Activated T-cell treated with anti-CD3 and anti-CD28 coated beads, Interleukin-2, amount 50 U/mL, for 24 hours (primary cell): ENCODE measurements around the gene ABCB8.

Experiments used
- DNase-seq: peaks from one replicate; pipeline ENCODE4 v3.0.0-alpha.2; 2020
- H3K27ac Mint-ChIP-seq: 2 replicates; pipeline ENCODE4 v1.8.0; 2020; ENCODE audit warnings: mild to moderate bottlenecking, mixed read lengths
- H3K27me3 Mint-ChIP-seq: 2 replicates; pipeline ENCODE4 v1.8.0; 2020; ENCODE audit warnings: mixed read lengths
- H3K36me3 Mint-ChIP-seq: 2 replicates; pipeline ENCODE4 v1.8.0; 2020; ENCODE audit warnings: low read depth, mixed read lengths
- H3K4me1 Mint-ChIP-seq: 2 replicates; pipeline ENCODE4 v1.8.0; 2020; ENCODE audit warnings: low read depth, mixed read lengths
- H3K4me3 Mint-ChIP-seq: 2 replicates; pipeline ENCODE4 v1.8.0; 2020; ENCODE audit warnings: mild to moderate bottlenecking, moderate library complexity, mixed read lengths
- H3K9me3 Mint-ChIP-seq: 2 replicates; pipeline ENCODE4 v1.8.0; 2020; ENCODE audit warnings: mixed read lengths

The ABCB8 gene

DNA sequence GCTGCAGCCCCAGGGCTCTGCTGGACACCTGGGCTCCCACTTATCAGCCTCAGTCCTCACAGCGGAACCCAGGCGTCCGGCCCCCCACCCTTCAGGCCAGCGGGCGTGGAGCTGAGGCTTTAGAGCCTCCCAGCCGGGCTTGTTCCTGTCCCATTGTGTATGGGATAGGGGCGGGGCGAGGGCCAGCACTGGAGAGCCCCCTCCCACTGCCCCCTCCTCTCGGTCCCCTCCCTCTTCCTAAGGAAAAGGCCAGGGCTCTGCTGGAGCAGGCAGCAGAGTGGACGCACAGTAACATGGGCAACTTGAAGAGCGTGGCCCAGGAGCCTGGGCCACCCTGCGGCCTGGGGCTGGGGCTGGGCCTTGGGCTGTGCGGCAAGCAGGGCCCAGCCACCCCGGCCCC, 34.7 kb upstream of the ABCB8 start:
- DNase-seq, result no peak
- no peak overlapping the region for H3K4me3 Mint-ChIP-seq
- H3K9me3 Mint-ChIP-seq, result peaks cover 19% of the 10 kb centered on the region
- peaks cover 32% of the 10 kb centered on the region for H3K4me1 Mint-ChIP-seq
- no peaks in the 10 kb centered on the region for H3K27me3 Mint-ChIP-seq
- H3K27ac Mint-ChIP-seq, result no peak overlapping the region
- H3K36me3 Mint-ChIP-seq, result no peaks in the 10 kb centered on the region

DNA sequence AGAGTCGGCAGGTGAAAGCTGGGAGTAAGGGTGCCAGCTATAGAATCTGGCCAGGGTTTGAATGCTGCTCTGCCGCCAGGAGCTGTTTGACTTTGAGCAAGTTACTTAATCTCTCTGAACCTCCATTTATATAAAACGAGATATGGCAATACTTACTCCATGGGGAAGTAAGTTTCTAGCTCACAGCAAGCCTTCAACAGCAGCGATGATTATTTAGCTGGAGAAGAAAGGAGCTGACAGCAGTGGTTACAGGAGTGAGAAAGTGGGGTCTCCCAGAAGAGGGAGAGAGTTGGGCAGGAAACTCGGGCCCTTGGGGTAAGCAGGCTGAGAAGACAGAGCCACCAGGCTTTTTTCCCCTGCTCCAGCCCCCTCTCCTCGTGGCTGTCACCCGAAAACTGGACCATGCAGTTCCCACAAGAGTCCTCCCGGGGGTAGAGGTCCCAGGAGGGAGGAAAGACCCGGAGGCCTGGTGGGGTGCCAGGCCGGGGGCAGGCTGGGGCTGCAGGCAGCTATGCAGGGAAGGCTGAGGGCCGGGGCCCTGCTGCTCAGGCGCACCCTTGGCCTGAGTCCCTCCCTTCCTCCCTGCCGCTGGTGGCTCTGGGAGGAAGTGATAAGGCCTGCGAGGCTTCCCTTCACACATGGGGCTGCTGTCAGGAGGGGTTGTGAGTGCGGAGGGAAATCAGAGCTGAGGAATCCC, 34.0 kb upstream of the ABCB8 start:
- Mint-ChIP-seq H3K27me3 (no peaks in the 10 kb centered on the region), H3K27ac (peak overlapping the region; percentile 59), H3K4me3 (peak overlapping the region; percentile 25), H3K4me1 (peaks cover 30% of the 10 kb centered on the region), H3K36me3 (no peaks in the 10 kb centered on the region), H3K9me3 (peaks cover 19% of the 10 kb centered on the region)
- DNase-seq, result peak; percentile 69

DNA sequence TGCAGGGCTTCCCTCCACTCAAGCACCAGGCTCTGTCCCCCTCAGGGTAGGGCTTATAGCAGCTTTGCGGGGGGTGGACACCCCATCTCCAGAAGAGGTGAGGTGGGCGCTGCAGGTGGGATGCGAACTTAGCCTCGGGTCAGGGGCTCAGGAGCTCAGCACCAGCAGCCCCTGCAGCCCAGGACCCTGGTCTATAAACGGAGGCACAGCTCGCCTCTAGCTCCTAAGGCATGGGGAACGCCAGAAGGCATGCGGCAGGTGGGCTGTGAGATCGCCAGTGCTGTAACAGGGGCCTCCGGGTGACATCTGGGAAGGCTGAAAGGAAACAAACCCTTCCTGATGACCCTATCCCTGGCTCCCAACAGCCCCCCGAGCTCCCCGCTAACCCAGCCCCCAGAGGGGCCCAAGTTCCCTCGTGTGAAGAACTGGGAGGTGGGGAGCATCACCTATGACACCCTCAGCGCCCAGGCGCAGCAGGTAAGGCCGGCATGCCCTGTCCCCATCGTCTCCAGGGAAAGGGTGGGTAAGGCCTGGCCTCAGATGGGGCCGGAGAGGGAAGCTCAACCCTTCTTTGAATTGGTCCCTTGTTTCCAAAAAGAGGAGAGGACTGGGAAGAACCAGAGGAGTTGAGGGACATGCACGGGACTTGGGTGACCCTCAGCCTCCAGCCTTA, 33.3 kb upstream of the ABCB8 start:
- H3K4me1 Mint-ChIP-seq, result peaks cover 30% of the 10 kb centered on the region
- H3K4me3 Mint-ChIP-seq, result peak overlapping the region; percentile 25
- no peaks in the 10 kb centered on the region for H3K36me3 Mint-ChIP-seq
- H3K27ac Mint-ChIP-seq, result no peak overlapping the region
- DNase-seq, result no peak
- H3K27me3 Mint-ChIP-seq, result no peaks in the 10 kb centered on the region
- peaks cover 15% of the 10 kb centered on the region for H3K9me3 Mint-ChIP-seq

DNA sequence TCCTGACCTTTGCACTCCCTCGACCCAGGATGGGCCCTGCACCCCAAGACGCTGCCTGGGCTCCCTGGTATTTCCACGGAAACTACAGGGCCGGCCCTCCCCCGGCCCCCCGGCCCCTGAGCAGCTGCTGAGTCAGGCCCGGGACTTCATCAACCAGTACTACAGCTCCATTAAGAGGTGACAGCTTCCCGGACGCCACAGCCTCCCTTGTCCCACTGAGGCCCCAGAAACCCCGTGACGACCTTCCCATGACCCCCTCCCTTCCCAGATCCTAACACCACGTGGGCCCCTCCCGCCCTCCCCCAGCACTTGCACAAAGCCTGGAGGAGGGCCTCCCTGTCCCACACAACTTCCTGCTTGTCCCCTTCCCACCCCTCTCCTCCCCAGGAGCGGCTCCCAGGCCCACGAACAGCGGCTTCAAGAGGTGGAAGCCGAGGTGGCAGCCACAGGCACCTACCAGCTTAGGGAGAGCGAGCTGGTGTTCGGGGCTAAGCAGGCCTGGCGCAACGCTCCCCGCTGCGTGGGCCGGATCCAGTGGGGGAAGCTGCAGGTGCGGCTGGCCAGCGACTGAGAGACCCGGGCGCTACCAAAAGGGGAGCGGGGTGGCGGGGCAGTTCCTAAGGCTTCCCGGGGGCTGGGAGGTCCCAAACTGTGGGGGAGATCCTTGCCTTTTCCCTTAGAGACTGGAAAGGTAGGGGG, 31.7 kb upstream of the ABCB8 start:
- no peak for DNase-seq
- H3K36me3 Mint-ChIP-seq, result no peaks in the 10 kb centered on the region
- no peaks in the 10 kb centered on the region for H3K27me3 Mint-ChIP-seq
- peaks cover 30% of the 10 kb centered on the region for H3K4me1 Mint-ChIP-seq
- H3K4me3 Mint-ChIP-seq, result no peak overlapping the region
- no peaks in the 10 kb centered on the region for H3K9me3 Mint-ChIP-seq
- no peak overlapping the region for H3K27ac Mint-ChIP-seq

DNA sequence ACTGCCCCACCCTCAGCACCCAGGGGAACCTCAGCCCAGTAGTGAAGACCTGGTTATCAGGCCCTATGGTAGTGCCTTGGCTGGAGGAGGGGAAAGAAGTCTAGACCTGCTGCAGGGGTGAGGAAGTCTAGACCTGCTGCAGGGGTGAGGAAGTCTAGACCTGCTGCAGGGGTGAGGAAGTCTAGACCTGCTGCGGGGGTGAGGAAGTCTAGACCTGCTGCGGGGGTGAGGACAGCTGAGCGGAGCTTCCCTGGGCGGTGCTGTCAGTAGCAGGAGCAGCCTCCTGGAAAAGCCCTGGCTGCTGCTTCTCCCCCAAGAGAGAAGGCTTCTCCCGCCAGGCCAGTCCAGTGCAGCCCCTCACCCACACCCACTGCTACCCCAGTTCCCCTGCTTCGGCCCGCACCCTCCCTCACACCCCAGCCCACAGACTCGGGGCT, 31.2 kb upstream of the ABCB8 start:
- no peak overlapping the region for H3K4me3 Mint-ChIP-seq
- peaks cover 30% of the 10 kb centered on the region for H3K4me1 Mint-ChIP-seq
- H3K27ac Mint-ChIP-seq, result no peak overlapping the region

DNA sequence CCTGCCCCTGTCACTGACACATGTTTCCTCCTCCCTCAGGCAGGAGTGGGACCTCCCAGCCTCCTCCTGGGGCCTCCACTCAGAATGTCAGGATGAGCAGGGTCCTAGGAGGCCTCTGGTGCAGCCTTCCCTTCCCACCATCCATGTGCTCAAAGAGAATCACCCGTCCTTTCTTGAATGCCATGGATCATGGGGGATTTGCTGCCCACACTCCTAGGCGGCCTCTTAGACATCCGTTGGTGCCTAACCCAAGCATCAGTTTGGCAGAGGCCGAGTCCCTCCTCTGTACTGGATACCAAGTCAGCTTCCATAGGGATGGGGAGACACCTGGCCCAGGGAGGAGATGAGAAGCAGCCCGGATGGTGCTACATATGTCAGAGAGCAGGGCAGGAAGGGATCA, 30.4 kb upstream of the ABCB8 start:
- peaks cover 2% of the 10 kb centered on the region for H3K36me3 Mint-ChIP-seq
- H3K9me3 Mint-ChIP-seq, result no peaks in the 10 kb centered on the region
- H3K4me1 Mint-ChIP-seq, result peaks cover 30% of the 10 kb centered on the region
- H3K27ac Mint-ChIP-seq, result no peak overlapping the region
- H3K27me3 Mint-ChIP-seq, result no peaks in the 10 kb centered on the region
- no peak for DNase-seq
- no peak overlapping the region for H3K4me3 Mint-ChIP-seq

More for the DNA sequence above, 31.2 kb upstream of the ABCB8 start:
- no peak for DNase-seq
- H3K36me3 Mint-ChIP-seq, result peaks cover 2% of the 10 kb centered on the region
- H3K9me3 Mint-ChIP-seq, result no peaks in the 10 kb centered on the region
- H3K27me3 Mint-ChIP-seq, result no peaks in the 10 kb centered on the region

DNA sequence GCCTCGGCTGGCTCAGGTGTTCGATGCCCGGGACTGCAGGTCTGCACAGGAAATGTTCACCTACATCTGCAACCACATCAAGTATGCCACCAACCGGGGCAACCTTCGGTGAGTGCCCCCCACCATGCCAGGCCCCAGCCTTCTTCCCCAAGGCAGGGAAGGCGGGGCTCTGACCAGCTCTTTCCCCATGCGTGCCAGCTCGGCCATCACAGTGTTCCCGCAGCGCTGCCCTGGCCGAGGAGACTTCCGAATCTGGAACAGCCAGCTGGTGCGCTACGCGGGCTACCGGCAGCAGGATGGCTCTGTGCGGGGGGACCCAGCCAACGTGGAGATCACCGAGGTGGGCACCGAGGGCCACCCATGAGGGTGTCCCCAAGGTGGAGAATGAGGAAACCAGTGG, 29.9 kb upstream of the ABCB8 start:
- no peaks in the 10 kb centered on the region for H3K9me3 Mint-ChIP-seq
- peaks cover 30% of the 10 kb centered on the region for H3K4me1 Mint-ChIP-seq
- DNase-seq, result no peak
- H3K27me3 Mint-ChIP-seq, result no peaks in the 10 kb centered on the region
- H3K27ac Mint-ChIP-seq, result no peak overlapping the region
- no peak overlapping the region for H3K4me3 Mint-ChIP-seq
- peaks cover 2% of the 10 kb centered on the region for H3K36me3 Mint-ChIP-seq

DNA sequence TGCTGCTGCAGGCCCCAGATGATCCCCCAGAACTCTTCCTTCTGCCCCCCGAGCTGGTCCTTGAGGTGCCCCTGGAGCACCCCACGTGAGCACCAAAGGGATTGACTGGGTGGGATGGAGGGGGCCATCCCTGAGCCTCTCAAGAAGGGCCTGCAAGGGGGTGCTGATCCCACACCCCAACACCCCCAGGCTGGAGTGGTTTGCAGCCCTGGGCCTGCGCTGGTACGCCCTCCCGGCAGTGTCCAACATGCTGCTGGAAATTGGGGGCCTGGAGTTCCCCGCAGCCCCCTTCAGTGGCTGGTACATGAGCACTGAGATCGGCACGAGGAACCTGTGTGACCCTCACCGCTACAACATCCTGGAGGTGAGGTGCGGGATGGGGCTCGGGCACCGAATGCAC, 29.2 kb upstream of the ABCB8 start:
- Mint-ChIP-seq H3K27ac (no peak overlapping the region), H3K9me3 (no peaks in the 10 kb centered on the region), H3K4me1 (peaks cover 28% of the 10 kb centered on the region), H3K27me3 (no peaks in the 10 kb centered on the region), H3K4me3 (no peak overlapping the region), H3K36me3 (peaks cover 2% of the 10 kb centered on the region)
- no peak for DNase-seq

DNA sequence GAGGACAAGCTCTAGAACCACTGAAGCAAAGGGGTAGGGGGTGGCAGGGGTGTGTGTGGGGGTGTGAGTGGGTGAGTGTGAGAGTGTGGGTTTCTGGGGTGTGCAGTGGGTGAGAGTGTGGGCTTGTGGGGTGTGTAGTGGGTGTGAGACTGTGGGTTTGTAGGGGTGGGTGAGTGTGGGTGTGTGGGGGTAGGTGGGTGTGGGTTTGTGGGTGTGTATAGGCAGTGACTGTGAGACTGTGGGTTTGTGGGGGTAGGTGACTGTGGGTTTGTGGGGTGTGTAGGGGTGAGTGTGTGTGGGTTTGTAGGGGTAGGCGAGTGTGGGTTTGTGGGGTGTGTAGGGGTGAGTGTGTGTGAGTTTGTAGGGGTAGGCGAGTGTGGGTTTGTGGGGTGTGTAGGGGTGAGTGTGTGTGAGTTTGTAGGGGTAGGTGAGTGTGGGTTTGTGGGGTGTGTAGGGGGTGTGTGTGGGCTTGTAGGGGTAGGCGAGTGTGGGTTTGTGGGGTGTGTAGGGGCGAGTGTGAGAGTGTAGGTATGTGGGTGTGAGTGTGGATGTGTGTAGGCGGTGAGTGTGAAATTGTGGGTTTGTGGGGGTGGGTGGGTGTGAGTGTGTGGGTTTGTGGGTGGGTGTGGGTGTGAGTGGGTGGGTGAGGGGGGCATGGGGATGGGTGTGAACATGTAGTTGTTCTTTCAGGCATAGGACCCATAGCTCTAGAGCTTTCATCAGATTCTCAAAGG, 28.6 kb upstream of the ABCB8 start:
- Mint-ChIP-seq H3K4me3 (no peak overlapping the region), H3K27ac (no peak overlapping the region), H3K27me3 (no peaks in the 10 kb centered on the region), H3K4me1 (peaks cover 24% of the 10 kb centered on the region), H3K9me3 (no peaks in the 10 kb centered on the region), H3K36me3 (peaks cover 2% of the 10 kb centered on the region)
- DNase-seq, result no peak

DNA sequence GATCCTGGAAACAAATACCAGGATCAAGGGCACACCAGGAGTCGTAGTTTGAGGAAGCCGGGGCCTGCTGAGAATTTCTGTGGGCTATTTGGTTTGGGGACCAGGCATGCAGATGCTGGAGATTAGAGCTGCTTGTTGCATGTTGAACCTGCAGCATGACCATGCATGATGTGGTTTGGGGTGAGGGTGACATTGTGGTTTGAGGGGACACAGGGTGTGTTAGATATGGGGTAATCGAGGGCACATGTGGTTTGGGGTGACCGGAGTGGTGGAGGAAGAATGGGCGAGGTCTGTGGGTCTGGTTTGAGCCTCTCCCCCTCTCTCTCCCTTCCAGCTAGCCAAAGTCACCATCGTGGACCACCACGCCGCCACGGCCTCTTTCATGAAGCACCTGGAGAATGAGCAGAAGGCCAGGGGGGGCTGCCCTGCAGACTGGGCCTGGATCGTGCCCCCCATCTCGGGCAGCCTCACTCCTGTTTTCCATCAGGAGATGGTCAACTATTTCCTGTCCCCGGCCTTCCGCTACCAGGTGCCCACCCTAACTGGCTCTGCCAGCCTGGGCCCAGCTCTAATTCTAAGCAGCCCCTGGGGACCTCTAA, 27.3 kb upstream of the ABCB8 start:
- Mint-ChIP-seq H3K36me3 (peaks cover 2% of the 10 kb centered on the region), H3K4me1 (peaks cover 22% of the 10 kb centered on the region), H3K27me3 (no peaks in the 10 kb centered on the region), H3K27ac (no peak overlapping the region), H3K4me3 (no peak overlapping the region), H3K9me3 (no peaks in the 10 kb centered on the region)
- no peak for DNase-seq

DNA sequence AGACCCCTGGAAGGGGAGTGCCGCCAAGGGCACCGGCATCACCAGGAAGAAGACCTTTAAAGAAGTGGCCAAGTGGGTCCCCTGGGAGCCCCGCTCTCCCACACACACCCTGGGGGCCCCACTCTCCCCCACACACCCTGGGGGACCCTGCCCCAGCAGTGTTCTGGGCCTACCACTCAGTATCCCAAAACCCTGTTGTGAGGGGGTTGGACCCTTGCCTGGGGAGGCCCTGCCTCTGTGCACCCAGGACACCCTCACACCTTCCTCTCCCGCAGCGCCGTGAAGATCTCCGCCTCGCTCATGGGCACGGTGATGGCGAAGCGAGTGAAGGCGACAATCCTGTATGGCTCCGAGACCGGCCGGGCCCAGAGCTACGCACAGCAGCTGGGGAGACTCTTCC, 26.7 kb upstream of the ABCB8 start:
- no peaks in the 10 kb centered on the region for H3K27me3 Mint-ChIP-seq
- no peak overlapping the region for H3K27ac Mint-ChIP-seq
- no peak for DNase-seq
- H3K36me3 Mint-ChIP-seq, result peaks cover 2% of the 10 kb centered on the region
- no peaks in the 10 kb centered on the region for H3K9me3 Mint-ChIP-seq
- H3K4me1 Mint-ChIP-seq, result peaks cover 20% of the 10 kb centered on the region
- H3K4me3 Mint-ChIP-seq, result no peak overlapping the region

DNA sequence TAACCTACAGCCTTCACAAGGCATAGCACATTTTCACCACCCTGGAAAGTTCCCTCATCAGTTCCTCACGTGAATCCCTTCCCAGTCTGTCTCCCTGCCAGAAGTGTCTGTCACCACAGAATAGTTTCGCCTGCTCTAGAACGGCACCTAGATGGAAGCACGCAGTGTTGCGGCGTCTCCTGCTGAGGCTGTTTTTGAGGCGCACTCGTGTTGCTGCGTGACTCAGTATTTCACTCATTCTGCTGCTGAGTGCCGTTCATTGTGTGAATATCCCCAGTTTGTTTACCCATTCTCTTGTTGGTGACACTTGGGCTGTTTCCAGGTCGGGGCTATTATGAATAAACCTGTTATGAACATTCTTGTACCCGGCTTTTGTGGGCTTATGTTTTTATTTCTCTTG, 24.7 kb upstream of the ABCB8 start:
- Mint-ChIP-seq H3K36me3 (peaks cover 4% of the 10 kb centered on the region), H3K4me3 (no peak overlapping the region), H3K9me3 (no peaks in the 10 kb centered on the region), H3K27ac (no peak overlapping the region), H3K27me3 (no peaks in the 10 kb centered on the region), H3K4me1 (peaks cover 18% of the 10 kb centered on the region)
- no peak for DNase-seq

DNA sequence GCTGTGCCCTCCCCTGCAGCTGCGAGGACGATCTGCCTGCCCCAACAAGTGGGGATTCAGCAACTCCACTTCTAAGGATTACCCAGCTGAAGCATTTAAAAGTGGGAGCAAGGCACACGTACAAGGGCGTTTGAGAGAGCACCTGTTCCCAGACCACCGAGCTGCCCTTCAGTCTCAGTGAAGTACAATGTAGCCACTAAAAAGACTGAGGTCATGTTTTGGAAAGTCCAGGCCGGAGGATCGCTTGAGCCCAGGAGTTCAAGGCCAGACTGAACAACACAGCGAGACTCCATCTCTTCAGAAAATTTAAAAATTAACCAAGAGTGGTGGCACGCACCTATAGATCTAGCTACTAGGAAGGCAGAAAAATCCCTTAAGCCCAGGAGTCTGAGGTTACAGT, 22.7 kb upstream of the ABCB8 start:
- no peak overlapping the region for H3K4me3 Mint-ChIP-seq
- H3K27me3 Mint-ChIP-seq, result no peaks in the 10 kb centered on the region
- H3K4me1 Mint-ChIP-seq, result peaks cover 30% of the 10 kb centered on the region
- H3K36me3 Mint-ChIP-seq, result peaks cover 4% of the 10 kb centered on the region
- H3K27ac Mint-ChIP-seq, result no peak overlapping the region
- no peaks in the 10 kb centered on the region for H3K9me3 Mint-ChIP-seq
- DNase-seq, result no peak

DNA sequence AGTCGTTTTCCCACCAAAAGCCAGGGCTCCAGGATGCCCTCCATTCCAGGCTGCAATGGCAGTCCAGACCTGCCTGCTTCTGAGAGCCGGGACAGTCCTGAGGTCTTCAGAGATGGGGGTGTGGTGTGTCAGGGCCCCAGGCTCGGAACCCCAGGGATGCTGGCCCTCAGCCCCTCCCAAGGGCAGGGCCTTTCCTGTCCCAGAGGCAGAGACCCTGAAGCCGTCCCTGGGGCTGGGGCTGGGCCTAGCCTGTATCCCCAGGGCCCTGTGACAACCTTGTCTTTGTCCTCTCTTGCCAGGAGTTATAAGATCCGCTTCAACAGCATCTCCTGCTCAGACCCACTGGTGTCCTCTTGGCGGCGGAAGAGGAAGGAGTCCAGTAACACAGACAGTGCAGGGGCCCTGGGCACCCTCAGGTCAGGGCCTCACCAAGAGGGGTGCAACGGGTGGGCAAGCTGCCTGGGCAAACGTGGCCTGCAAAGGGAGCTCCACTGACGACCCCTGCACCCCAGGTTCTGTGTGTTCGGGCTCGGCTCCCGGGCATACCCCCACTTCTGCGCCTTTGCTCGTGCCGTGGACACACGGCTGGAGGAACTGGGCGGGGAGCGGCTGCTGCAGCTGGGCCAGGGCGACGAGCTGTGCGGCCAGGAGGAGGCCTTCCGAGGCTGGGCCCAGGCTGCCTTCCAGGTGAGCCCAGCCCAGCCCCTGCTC, 21.5 kb upstream of the ABCB8 start:
- no peaks in the 10 kb centered on the region for H3K27me3 Mint-ChIP-seq
- H3K27ac Mint-ChIP-seq, result no peak overlapping the region
- peaks cover 40% of the 10 kb centered on the region for H3K4me1 Mint-ChIP-seq
- DNase-seq, result no peak
- no peak overlapping the region for H3K4me3 Mint-ChIP-seq
- H3K36me3 Mint-ChIP-seq, result peaks cover 4% of the 10 kb centered on the region
- H3K9me3 Mint-ChIP-seq, result no peaks in the 10 kb centered on the region
